Activated CD8-positive, alpha-beta T cell treated with anti-CD3 and anti-CD28 coated beads for 36 hours (primary cell): ENCODE results near the gene DPYD. TPM values are rescaled to one million over a fixed set of nuclear protein-coding genes. Genes with fewer than 3 reads are reported as not detected.

Source experiments
- ATAC-seq: fragments of 200-7000 bp; cut with Tn5 transposase; one replicate; pipeline ENCODE4 v1.10.0; 2021; ENCODE audit warnings: mild to moderate bottlenecking, moderate library complexity
- CTCF ChIA-PET: fragments of 350-600 bp; sonication (Branson Sonifier 250); formaldehyde crosslinking; loops from one replicate; lab custom pipeline; 2021; ENCODE audit warnings: antibody characterized with exemption; lab: Charles Lee
- POLR2A ChIA-PET: fragments of 350-600 bp; sonication (Branson Sonifier 250); formaldehyde crosslinking; loops from one replicate; lab custom pipeline; 2021; ENCODE audit warnings: antibody characterized with exemption; lab: Charles Lee
- DNase-seq: peaks from one replicate; pipeline ENCODE4 v3.0.0-alpha.2; 2020
- H3K27ac Mint-ChIP-seq: one replicate; pipeline ENCODE4 v1.8.0; 2021; ENCODE audit warnings: mild to moderate bottlenecking, mixed read lengths
- H3K27me3 Mint-ChIP-seq: one replicate; pipeline ENCODE4 v1.8.0; 2021; ENCODE audit warnings: mixed read lengths
- H3K36me3 Mint-ChIP-seq: one replicate; pipeline ENCODE4 v1.8.0; 2021; ENCODE audit warnings: low read depth, mixed read lengths
- H3K4me1 Mint-ChIP-seq: one replicate; pipeline ENCODE4 v1.8.0; 2021; ENCODE audit warnings: low read depth, mixed read lengths
- H3K4me3 Mint-ChIP-seq: one replicate; pipeline ENCODE4 v1.8.0; 2021; ENCODE audit warnings: mild to moderate bottlenecking, moderate library complexity, mixed read lengths
- H3K9me3 Mint-ChIP-seq: one replicate; pipeline ENCODE4 v1.8.0; 2021; ENCODE audit warnings: mixed read lengths
- CTCF ChIP-seq: fragments of 200-600 bp; IDR thresholded peaks from one replicate; pipeline ENCODE4 v1.8.0; 2022; ENCODE audit warnings: antibody characterized with exemption, mild to moderate bottlenecking
- intact Hi-C: fragments of 100-400 bp; cut with micrococcal nuclease; formaldehyde crosslinking; loops from one replicate; pipeline ENCODE4 v1.10.0; 2022
- total RNA-seq, 2 experiments: library from RNA; stranded (reverse); gene quantifications; one replicate each; pipeline ENCODE4 v1.2.3, GENCODE V29; 2021

DPYD gene
- total RNA-seq, 2 experiments from 2014 or later, result 10.7 to 10.8 TPM

- no peak for ATAC-seq
- DNase-seq, result no peak
- Mint-ChIP-seq H3K27me3 (no peaks in the 10 kb centered on the region), H3K4me1 (peaks cover 54% of the 10 kb centered on the region), H3K4me3 (no peak overlapping the region), H3K9me3 (peaks cover 18% of the 10 kb centered on the region), H3K27ac (peak overlapping the region; percentile 62), H3K36me3 (peaks cover 15% of the 10 kb centered on the region)
- POLR2A ChIA-PET, result no interaction called here
- TF ChIP-seq CTCF, result no peak
- CTCF ChIA-PET, result interaction anchor here (0.6 to 1.3 kb wide), 3 partner anchors 8 to 71 kb away, joined by 3 read pairs; no protein-coding TSS in a partner anchor
- intact Hi-C loops, result no loop called here
Observed at GRCh38 chr1:97901017-97901658, 19.7 kb downstream of the DPYD start.

- Mint-ChIP-seq H3K27ac (no peak overlapping the region), H3K9me3 (peaks cover 18% of the 10 kb centered on the region), H3K27me3 (no peaks in the 10 kb centered on the region), H3K4me1 (peaks cover 48% of the 10 kb centered on the region), H3K36me3 (peaks cover 15% of the 10 kb centered on the region), H3K4me3 (no peak overlapping the region)
- ChIA-PET POLR2A (no interaction called here), CTCF (no interaction called here)
- DNase-seq (no peak), ATAC-seq (no peak)
- TF ChIP-seq CTCF, result no peak
- intact Hi-C loops, result no loop called here
Observed at GRCh38 chr1:97898948-97899347, 21.9 kb downstream of the DPYD start.

- TF ChIP-seq CTCF, result no peak
- Mint-ChIP-seq H3K4me1 (peaks cover 26% of the 10 kb centered on the region), H3K4me3 (no peak overlapping the region), H3K9me3 (peaks cover 21% of the 10 kb centered on the region), H3K27ac (no peak overlapping the region), H3K27me3 (no peaks in the 10 kb centered on the region), H3K36me3 (peaks cover 15% of the 10 kb centered on the region)
- CTCF ChIA-PET, result no interaction called here
- POLR2A ChIA-PET, result no interaction called here
- intact Hi-C loops, result no loop called here
- ATAC-seq (no peak), DNase-seq (no peak)
Observed at GRCh38 chr1:97895278-97895677, 25.6 kb downstream of the DPYD start.

- Mint-ChIP-seq H3K27ac (no peak overlapping the region), H3K4me1 (peaks cover 26% of the 10 kb centered on the region), H3K27me3 (no peaks in the 10 kb centered on the region), H3K36me3 (peaks cover 5% of the 10 kb centered on the region), H3K9me3 (peaks cover 20% of the 10 kb centered on the region), H3K4me3 (no peak overlapping the region)
- ChIA-PET POLR2A (no interaction called here), CTCF (no interaction called here)
- ATAC-seq (no peak), DNase-seq (no peak)
- TF ChIP-seq CTCF, result no peak
- intact Hi-C loops, result no loop called here
Observed at GRCh38 chr1:97893844-97894243, 27.0 kb downstream of the DPYD start.

- no peak overlapping the region for H3K27ac Mint-ChIP-seq
- ChIA-PET CTCF (interaction anchor here (0.9 kb wide), 1 partner anchor 22 kb away, joined by 3 read pairs; no protein-coding TSS in a partner anchor), POLR2A (no interaction called here)
Observed at GRCh38 chr1:97886199-97886598, 34.6 kb downstream of the DPYD start.

More at GRCh38 chr1:97886199-97886598, 34.6 kb downstream of the DPYD start:
- H3K36me3 Mint-ChIP-seq, result peaks cover 8% of the 10 kb centered on the region
- ATAC-seq (no peak), DNase-seq (no peak)
- peaks cover 12% of the 10 kb centered on the region for H3K9me3 Mint-ChIP-seq
- no peak for TF ChIP-seq CTCF
- intact Hi-C loops, result no loop called here
- peaks cover 12% of the 10 kb centered on the region for H3K4me1 Mint-ChIP-seq
- H3K27me3 Mint-ChIP-seq, result no peaks in the 10 kb centered on the region
- H3K4me3 Mint-ChIP-seq, result no peak overlapping the region
